SIG-M5 treated with dmso at 0.1 percent for 504 hours (cell line): ENCODE results near the gene RRAGA.
"Not testable (repeated sequence)": the region's sequence is repeated elsewhere in the genome, so short reads cannot be mapped to it uniquely, and the experiment has no call there.

Experiments used
- DNase-seq: peaks from one replicate; lab custom pipeline; 2025; ENCODE audit not compliant: unreplicated experiment; lab: John Stamatoyannopoulos, UW

Gene RRAGA

GRCh38 chr9:19048966-19049916 lies at the start of gene RRAGA:
RRAGA (plus strand) TSS chr9:19049427; CDS start chr9:19049660, 233 bp downstream.
- peak; percentile 90 for DNase-seq

GRCh38 chr9:19000133-19000532 lies 49.1 kb upstream of the RRAGA start:
- DNase-seq, result no peak

DNA sequence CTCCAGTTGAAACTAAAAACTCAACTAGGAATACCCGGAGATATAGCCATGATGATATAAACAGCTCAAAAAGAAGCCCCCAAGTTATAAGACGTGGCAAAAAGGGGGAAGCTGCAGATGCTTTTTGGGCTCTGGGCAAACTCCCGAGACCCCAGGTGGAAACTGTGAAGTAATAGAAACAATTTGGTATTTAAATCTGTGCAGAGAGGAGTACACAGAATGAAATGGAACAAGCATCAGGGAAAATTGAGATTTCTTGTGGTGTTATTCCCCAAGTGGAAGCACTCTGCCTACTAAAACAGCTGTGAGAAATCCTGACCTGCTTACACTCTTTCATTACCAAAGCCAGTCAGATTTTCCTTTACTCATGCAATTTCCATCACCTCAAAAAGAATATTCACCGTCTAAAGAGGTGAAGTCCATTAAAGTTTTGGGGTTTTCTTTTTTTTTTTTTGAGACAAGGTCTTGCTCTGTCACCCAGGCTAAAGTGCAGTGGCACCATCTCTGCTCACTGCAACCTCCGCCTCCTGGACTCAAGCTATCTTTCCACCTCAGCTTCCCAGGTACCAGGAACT lies 39.7 kb upstream of the RRAGA start:
- DNase-seq, result no peak

DNA sequence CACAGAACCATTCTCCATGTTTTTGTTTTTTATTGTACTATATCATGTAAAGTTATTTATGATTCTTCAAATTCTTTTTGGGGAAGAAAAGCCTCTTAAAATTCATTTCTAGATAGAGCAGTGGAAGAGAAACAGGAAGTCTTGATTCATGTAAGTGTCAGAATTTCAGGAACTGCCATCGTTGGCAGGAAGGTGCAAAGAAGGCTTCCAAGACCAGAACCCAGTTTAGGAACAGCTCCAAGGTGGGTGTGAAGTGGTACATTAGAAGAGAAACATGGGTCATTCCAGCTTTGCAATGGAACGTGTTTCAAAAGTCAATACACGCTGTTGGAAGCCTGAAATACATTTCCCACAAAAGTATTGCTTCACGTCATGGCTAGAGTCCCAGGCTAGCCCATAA lies 31.0 kb upstream of the RRAGA start:
- no peak for DNase-seq

DNA sequence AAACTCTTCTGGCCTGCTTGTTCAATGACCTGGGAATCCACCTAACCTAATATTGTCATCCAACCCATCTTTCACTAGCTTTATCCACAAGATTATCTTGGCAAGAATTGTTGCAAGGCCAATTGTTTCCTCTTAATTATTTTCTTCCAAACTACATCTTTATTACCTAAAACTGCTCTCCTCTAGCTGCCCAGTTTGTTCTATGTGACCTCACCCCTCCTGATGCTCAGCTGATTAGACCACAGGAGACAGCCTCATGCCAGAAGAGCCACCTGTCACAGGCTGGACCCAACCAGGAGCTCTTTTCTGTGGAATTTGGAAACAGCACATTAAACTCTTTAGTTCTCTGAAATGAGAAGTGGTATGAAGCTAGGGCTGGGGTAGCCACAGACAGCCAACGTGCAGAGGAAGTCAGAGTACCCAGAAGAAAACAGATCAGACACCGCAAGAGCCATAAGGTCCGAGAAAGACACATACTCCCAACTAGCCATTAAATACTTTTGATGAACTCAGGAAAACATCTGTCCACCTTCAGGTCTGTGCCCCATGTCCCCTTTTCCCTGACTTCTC lies 28.3 kb upstream of the RRAGA start:
- no peak for DNase-seq

DNA sequence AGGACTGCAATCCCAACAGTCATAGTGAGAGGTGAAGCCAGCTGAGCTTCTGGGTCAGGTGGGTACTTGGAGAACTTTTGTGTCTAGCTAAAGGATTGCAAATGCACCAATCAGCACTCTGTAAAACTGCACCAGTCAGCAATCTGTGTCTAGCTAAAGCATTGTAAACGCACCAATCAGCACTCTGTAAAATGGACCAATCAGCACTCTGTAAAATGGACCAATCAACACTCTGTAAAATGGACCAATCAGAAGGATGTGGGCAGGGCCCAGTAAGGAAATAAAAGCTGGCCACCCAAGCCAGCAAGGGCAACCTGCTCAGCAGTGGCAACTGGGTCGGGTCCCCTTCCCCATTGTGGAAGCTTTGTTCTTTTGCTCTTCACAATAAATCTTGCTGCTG lies 27.6 kb upstream of the RRAGA start:
- not testable (repeated sequence) for DNase-seq

GRCh38 chr9:19022206-19022605 lies 27.0 kb upstream of the RRAGA start:
- no peak for DNase-seq

GRCh38 chr9:19023078-19023477 lies 26.1 kb upstream of the RRAGA start:
- no peak for DNase-seq

DNA sequence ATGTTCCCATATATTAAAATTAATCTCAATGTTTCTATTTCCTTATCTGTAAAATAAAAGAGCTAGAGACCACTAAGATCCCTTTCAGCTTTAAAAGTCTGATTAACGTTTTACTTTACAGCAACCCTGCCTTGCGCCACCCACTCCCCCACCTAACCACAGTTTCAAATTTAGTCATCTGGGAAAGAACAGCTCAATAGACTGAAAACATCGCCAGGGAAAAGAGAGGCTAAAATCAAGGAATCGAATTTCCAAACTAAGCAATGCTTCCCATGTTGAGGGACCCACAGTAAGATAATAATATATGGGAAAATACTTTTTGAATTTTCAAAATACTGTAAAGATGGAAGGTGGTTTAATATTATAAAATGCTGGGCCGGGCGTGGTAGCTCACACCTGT lies 22.9 kb upstream of the RRAGA start:
- no peak for DNase-seq

GRCh38 chr9:19027825-19028224 lies 21.4 kb upstream of the RRAGA start:
- no peak for DNase-seq

DNA sequence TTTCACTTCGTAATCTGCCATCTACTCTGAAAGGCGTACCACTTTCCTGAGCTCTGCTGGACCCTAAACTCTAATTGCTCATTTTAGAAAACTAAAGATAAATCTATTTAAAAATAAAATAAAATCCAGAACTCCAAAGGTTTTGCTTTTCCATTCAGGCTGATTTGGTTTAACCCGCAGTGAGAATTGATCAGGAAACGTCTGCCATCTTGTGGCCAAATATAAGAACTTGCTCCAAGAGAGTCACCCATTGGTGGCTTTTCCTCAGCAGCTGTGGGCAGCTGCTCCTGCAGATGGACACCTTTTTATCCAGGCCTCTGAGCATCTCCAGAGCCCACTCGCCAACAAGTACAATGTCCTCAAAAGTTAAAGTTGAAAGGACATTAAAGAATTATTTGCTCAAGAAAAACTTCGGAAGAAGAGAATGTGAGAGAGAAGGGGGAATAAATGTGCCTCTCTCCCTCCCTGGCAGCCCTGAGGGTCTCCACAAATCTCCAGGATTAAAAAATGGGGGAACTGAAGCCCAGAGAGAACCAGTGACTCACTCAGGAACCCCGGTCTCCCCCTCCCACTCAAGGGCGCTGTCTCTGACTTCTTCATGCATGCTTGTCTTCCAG lies 20.3 kb upstream of the RRAGA start:
- DNase-seq, result peak; percentile 46

GRCh38 chr9:19030899-19031298 lies 18.3 kb upstream of the RRAGA start:
- no peak for DNase-seq

- no peak for DNase-seq
Observed at GRCh38 chr9:19032406-19032805, 16.8 kb upstream of the RRAGA start.

DNA sequence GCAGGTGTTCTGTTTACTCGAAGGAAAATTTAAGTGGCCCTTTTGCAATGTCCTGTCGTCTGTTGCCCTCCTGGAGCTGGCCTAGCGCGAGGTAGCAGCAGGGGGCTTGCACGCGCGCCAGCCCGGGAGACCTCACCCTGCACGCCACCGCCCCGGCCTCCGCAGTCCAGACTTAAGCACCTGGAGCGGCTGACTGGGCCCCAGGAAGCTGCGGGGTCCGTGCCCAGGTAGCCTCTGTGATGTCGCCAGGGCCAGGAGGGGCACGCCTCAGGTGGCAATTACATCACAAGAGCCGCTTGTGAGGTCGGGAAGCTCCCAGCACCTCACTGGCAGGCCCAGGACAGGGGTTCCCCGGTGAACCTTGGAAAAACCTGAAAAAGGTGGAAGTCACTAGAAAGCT lies 16.2 kb upstream of the RRAGA start, which contains the start of gene SAXO1:
Gene SAXO1 (minus strand): TSS at position 195 of the 400 bp plus-strand sequence. CDS start 301 bp downstream, outside the sequence.
- no peak for DNase-seq

DNA sequence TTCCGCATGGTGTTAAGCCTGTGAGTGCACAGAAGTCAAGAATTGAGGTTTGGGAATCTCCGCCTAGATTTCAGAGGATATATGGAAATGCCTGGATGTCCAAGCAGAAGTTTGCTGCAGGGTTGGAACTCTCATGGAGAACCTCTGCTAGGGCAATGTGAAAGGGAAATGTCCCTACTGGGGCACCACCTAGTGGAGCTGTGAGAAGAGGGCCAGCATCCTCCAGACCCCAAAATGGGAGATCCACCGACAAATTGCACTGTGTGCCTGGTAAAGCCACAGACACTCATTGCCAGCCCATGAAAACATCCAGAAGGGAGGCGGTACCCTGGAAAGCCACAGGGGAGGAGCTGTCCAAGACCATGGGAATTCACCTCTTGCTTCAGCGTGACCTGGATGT lies 12.6 kb upstream of the RRAGA start:
- DNase-seq, result no peak

GRCh38 chr9:19049917-19050636 lies 850 bp downstream of the RRAGA start:
- no peak for DNase-seq

GRCh38 chr9:19050637-19051591 lies 1.7 kb downstream of the RRAGA start:
- no peak for DNase-seq

GRCh38 chr9:19057033-19057432 lies 7.8 kb downstream of the RRAGA start:
- no peak for DNase-seq

DNA sequence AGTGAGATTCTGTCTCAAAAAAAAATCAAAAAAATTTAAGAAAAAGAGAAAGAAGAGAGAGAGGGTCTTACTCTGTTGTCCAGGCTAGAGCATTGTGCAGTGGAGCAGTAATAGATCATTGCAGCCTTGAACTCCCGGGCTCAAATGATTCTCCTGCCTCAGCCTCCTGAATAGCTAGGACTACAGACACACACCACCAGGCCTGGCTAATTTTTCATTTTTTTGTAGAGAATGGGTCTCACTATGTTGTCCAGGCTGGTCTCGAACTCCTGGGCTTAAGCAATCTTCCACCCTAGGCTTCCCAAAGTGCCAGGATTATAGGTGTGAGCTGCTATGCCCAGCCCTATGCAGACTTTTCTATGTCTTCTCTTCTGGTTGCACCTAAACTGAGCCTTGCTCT lies 25.0 kb downstream of the RRAGA start:
- DNase-seq, result no peak

DNA sequence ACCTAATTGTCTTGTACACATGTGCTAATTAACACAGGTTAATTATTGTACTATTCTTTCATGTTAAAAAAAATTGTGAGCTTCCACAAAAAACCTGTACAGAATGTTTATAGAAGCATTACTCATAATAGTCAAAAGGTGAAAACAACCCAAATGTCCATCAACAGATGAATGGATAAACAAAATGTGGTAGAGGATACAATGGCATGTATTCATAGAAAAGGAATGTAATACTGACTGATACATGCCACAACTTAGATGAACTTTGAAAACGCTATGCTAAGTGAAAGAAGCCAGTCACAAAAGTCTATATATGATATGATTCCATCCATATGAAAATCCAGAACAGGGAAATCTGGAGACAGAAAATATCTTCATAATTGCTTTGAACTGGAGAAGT lies 25.6 kb downstream of the RRAGA start:
- DNase-seq, result no peak
